Subcutaneous adipose tissue (tissue), 4 donors: ENCODE data around the gene SH3GLB2. TPM values are rescaled to one million over a fixed set of nuclear protein-coding genes. Genes with fewer than 3 reads are reported as not detected.

Experiments used
- CTCF ChIP-seq: fragments of 450-650 bp; IDR thresholded peaks from one replicate; pipeline ENCODE4 v1.5.1; 2016; ENCODE audit warnings: low read depth, mild to moderate bottlenecking, control low read depth, antibody characterized with exemption, moderate library complexity
- total RNA-seq, 4 donors: library from RNA; depleted of rRNA; stranded (reverse); fragments of >200 nt; gene quantifications; one replicate each; pipeline ENCODE4 v1.1.0, GENCODE V29; 2016

Gene SH3GLB2
- total RNA-seq, 4 donors from 2014 or later, result 24.8 to 74.8 (median 52.5) TPM

- TF ChIP-seq CTCF, result no peak
These were observed 44.6 kb downstream of the SH3GLB2 start for GRCh38 chr9:128983536-128983935.

- TF ChIP-seq CTCF, result no peak
These were observed 49.0 kb downstream of the SH3GLB2 start for GRCh38 chr9:128979111-128979510.

GRCh38 chr9:128972956-128973355 lies 55.2 kb downstream of the SH3GLB2 start:
- no peak for TF ChIP-seq CTCF

- no peak for TF ChIP-seq CTCF
These were observed 58.6 kb downstream of the SH3GLB2 start for GRCh38 chr9:128969491-128969890.

Other genes starting within 250 kb of the SH3GLB2 start
- gene TBC1D13, start 241.1 kb downstream of the SH3GLB2 start, total RNA-seq, result 10 to 100 TPM in 3 of 4 donors, 1 to 10 TPM in 1; 9.0 to 27.9 (median 12.4) TPM
- gene ENDOG, start 209.8 kb downstream of the SH3GLB2 start, total RNA-seq, result 10 to 100 TPM; 12.1 to 29.8 (median 19.9) TPM
- 10 to 100 TPM; 20.2 to 38.1 (median 23.7) TPM for gene SPOUT1, start 198.5 kb downstream of the SH3GLB2 start, total RNA-seq
- 1 to 10 TPM; 1.5 to 7.5 (median 2.1) TPM for gene KYAT1, start 146.4 kb downstream of the SH3GLB2 start, total RNA-seq
- 10 to 100 TPM; 17.2 to 78.6 (median 24.4) TPM for gene LRRC8A, start 146.2 kb downstream of the SH3GLB2 start, total RNA-seq
- gene PHYHD1, start 107.3 kb downstream of the SH3GLB2 start, total RNA-seq, result 10 to 100 TPM; 16.1 to 82.3 (median 29.9) TPM
- 10 to 100 TPM; 10.4 to 16.6 (median 11.5) TPM for gene DOLK, start 80.7 kb downstream of the SH3GLB2 start, total RNA-seq
- gene NUP188, start 80.6 kb downstream of the SH3GLB2 start, total RNA-seq, result 10 to 100 TPM; 21.1 to 62.9 (median 28.6) TPM
- gene MIGA2, start 8.3 kb upstream of the SH3GLB2 start, total RNA-seq, result 10 to 100 TPM in 2 of 4 donors, 1 to 10 TPM in 2; 8.8 to 50.5 (median 12.4) TPM
- 1 to 10 TPM; 3.3 to 10.0 (median 5.0) TPM for gene DOLPP1, start 52.8 kb upstream of the SH3GLB2 start, total RNA-seq
- 100 to 1,000 TPM in 1 of 4 donors, 10 to 100 TPM in 3; 41.3 to 141 (median 68.7) TPM for gene CRAT, start 82.5 kb upstream of the SH3GLB2 start, total RNA-seq
- gene PTPA, start 83.1 kb upstream of the SH3GLB2 start, total RNA-seq, result 10 to 100 TPM; 23.8 to 51.1 (median 34.4) TPM
- gene IER5L, start 149.9 kb upstream of the SH3GLB2 start, total RNA-seq, result 10 to 100 TPM in 2 of 4 donors, 1 to 10 TPM in 2; 4.7 to 10.6 (median 7.7) TPM